GM10248 (cell line): ENCODE measurements around the gene TPM3.
"Not testable (repeated sequence)": the region's sequence is repeated elsewhere in the genome, so short reads cannot be mapped to it uniquely, and the experiment has no call there.

Experiments used
- CTCF ChIA-PET: fragments of 300-600 bp; sonication (Branson Sonifier 250); formaldehyde crosslinking; extraction: SDS; loops from one replicate; lab custom pipeline; 2021; ENCODE audit warnings: antibody characterized with exemption; lab: Yijun Ruan, JAX
- POLR2A ChIA-PET: fragments of 350-650 bp; sonication (Branson Sonifier 250); formaldehyde crosslinking; extraction: SDS; loops from one replicate; lab custom pipeline; 2020; ENCODE audit warnings: antibody characterized with exemption; lab: Yijun Ruan, JAX
- DNase-seq: peaks from one replicate; pipeline ENCODE4 v3.0.0; 2012; ENCODE audit errors: extremely low spot score
- CTCF ChIP-seq: IDR thresholded peaks from 2 replicates; pipeline ENCODE4 v1.5.1; 2012; ENCODE audit warnings: mild to moderate bottlenecking, low read depth; ENCODE audit errors: extremely low read depth, missing control alignments, control extremely low read depth

TPM3 gene

DNA sequence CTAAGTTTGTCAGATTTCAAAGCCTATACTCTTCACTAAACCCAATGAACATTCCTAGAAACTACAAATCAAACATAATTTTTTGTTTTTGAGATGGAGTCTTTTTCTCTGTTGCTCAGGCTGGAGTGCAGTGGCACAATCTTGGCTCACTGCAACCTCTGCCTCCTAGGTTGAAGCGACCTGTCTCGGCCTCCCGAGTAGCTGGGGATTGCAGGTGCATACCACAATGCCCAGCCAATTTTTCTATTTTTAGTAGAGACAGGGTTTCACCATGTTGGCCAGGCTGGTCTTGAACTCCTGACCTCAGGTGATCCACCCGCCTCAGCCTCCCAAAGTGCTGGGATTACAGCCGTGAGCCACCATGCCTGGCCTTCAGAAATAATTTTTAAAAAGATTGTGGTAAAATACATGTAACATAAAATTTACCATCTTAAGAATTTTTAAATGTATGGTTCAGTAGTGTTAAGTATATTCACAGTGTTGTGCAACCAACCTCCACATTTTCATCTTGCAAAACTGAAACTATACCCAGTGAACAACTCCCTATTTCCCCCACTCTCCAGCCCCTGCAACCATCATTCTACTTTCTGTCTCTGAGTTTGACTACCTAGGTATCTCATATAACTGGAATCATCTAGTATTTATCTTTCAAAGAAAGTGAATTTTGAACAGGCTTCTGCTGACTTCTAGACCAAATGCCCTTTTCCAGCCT is 16.9 kb upstream of the TPM3 start:
- DNase-seq = no peak
- TF ChIP-seq CTCF = no peak
- ChIA-PET POLR2A (interaction anchor here (0.8 kb wide), 1 partner anchor 15 kb away, joined by 4 read pairs; no protein-coding TSS in a partner anchor), CTCF (interaction anchor here (2.2 to 2.6 kb wide), 2 partner anchors 10 kb away, joined by 7 to 10 read pairs; no protein-coding TSS in a partner anchor)

DNA sequence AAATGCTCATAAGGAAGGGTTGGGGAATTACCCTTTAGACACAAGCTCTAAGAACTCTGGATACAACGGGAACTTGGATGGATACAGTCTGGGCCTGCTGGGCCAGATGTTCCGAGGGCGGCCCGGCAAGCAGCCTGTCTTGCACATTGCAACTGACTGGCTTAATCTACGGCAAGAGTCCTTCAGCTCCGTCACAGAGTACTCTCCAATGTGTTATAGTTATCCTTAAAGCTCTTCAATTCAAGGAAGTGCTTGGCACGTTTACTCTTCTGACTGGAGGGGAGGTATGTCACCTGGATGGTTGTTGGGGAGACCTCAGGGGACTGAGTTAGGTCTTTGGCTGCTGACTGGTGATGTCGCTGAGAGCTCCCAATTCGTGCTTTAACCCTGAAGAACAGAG is 15.4 kb upstream of the TPM3 start:
- ChIA-PET CTCF (interaction anchor here (1.4 to 2.6 kb wide), 3 partner anchors 8 to 52 kb away, joined by 4 to 10 read pairs (median 7); no protein-coding TSS in a partner anchor), POLR2A (no interaction called here)
- no peak for TF ChIP-seq CTCF
- DNase-seq = no peak

GRCh38 chr1:154206196-154206595 is 14.3 kb upstream of the TPM3 start, which contains the start of gene CFAP141:
Gene CFAP141 (minus strand): TSS chr1:154206333. CDS start chr1:154206307, 26 bp downstream.
- TF ChIP-seq CTCF = no peak
- CTCF ChIA-PET = no interaction called here
- POLR2A ChIA-PET = no interaction called here
- DNase-seq = no peak

- DNase-seq, POLR2A ChIA-PET, CTCF ChIA-PET: not testable (repeated sequence)
Observed at GRCh38 chr1:154205778-154206177, 13.9 kb upstream of the TPM3 start.

- ChIA-PET CTCF (interaction anchor here (0.7 to 4.4 kb wide), 26 partner anchors 8 to 347 kb away, joined by 3 to 30 read pairs (median 6); partner anchors contain the start of genes HAX1 and UBAP2L), POLR2A (interaction anchor here (0.6 kb wide), 1 partner anchor 204 kb away, joined by 5 read pairs; no protein-coding TSS in a partner anchor)
- TF ChIP-seq CTCF = no peak
- no peak for DNase-seq
Observed at GRCh38 chr1:154199563-154199879, 7.6 kb upstream of the TPM3 start.

DNA sequence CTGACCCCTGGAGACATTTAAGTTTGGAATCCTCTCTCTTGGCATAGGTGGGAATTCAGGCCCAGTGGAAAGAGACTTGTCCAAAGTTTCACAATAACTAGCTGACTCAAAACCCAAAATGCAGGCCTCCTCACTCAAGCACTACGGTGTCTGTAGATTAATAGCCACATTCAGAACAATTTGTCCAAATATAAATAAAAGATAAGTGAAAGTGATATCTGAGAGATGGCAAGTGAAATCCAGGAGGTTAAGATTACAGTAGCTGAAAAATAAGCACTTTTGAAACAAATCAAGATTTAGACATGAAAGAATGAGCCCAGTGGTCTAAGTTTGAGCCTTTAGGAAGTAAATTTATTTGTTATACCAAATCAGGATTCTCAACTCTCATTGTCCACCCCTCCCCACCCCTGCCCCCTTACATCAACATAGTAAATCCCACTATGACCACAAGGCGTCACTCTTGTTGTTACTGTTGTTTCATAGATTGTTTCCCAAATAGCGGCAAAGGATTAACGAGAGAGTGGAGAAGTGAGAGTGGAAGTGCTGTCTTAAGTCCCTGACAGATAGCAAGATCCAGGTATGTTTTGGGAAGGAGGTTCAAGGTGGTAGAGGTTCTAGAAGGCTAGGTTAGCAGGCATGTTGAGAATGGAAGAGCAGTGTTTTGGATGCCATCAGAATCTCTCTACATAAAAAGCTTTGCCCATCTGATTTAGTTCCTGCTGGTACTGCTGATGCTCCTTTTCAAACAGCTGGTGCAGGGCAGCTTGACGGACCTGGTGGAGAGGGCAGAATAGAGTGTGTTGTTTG is 7.1 kb upstream of the TPM3 start:
- ChIA-PET POLR2A (interaction anchor here (0.6 kb wide), 1 partner anchor 204 kb away, joined by 5 read pairs; no protein-coding TSS in a partner anchor), CTCF (interaction anchor here (0.6 to 4.4 kb wide), 28 partner anchors 9 to 348 kb away, joined by 3 to 30 read pairs (median 6); partner anchors contain the start of genes HAX1 and UBAP2L)
- DNase-seq = peak; percentile 53
- TF ChIP-seq CTCF = peak; percentile 64

DNA sequence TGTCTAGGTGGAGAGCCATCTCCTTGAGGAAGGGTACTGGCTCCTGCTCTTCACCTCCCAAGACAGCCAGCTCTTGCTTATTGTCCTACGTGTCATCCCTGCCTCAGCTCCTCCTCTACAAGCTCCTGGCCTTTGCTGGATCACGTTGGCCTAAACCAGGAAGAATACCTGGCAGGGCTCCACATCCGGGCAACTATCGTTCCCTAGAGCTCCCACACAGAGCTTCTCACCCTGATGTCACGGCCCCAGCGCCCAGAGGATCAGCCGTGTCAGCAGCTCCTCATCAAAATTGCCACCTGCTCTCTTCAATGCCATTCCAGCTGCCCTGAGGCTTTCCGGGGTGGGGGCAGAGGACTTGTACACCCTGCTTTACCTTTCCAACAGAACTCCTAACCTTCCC is 1.9 kb upstream of the TPM3 start:
- ChIA-PET CTCF (interaction anchor here (1.0 to 4.1 kb wide), 5 partner anchors 11 to 141 kb away, joined by 3 to 20 read pairs (median 4); no protein-coding TSS in a partner anchor), POLR2A (interaction anchor here (0.8 to 1.1 kb wide), 2 partner anchors 15 to 25 kb away, joined by 3 to 4 read pairs; no protein-coding TSS in a partner anchor)
- no peak for DNase-seq
- TF ChIP-seq CTCF = no peak
